GM12872 (cell line): Measurements from ENCODE around the gene CABP7.

ENCODE experiments used
- TF ChIP-seq, protein P1 (sequence below): IDR thresholded peaks from 3 replicates; pipeline ENCODE4 v1.5.1; 2011; ENCODE audit warnings: low read depth, mild to moderate bottlenecking, low read length, moderate library complexity; ENCODE audit not compliant: insufficient read depth

Gene CABP7

GRCh38 chr22:29726106-29726505 is 6.3 kb downstream of the CABP7 start:
- TF ChIP-seq, protein P1, sequence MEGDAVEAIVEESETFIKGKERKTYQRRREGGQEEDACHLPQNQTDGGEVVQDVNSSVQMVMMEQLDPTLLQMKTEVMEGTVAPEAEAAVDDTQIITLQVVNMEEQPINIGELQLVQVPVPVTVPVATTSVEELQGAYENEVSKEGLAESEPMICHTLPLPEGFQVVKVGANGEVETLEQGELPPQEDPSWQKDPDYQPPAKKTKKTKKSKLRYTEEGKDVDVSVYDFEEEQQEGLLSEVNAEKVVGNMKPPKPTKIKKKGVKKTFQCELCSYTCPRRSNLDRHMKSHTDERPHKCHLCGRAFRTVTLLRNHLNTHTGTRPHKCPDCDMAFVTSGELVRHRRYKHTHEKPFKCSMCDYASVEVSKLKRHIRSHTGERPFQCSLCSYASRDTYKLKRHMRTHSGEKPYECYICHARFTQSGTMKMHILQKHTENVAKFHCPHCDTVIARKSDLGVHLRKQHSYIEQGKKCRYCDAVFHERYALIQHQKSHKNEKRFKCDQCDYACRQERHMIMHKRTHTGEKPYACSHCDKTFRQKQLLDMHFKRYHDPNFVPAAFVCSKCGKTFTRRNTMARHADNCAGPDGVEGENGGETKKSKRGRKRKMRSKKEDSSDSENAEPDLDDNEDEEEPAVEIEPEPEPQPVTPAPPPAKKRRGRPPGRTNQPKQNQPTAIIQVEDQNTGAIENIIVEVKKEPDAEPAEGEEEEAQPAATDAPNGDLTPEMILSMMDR = no peak

GRCh38 chr22:29726512-29727130 is 6.8 kb downstream of the CABP7 start:
- TF ChIP-seq, protein P1 = no peak

GRCh38 chr22:29727131-29727523 is 7.3 kb downstream of the CABP7 start:
- TF ChIP-seq, protein P1 = peak; percentile 52

DNA sequence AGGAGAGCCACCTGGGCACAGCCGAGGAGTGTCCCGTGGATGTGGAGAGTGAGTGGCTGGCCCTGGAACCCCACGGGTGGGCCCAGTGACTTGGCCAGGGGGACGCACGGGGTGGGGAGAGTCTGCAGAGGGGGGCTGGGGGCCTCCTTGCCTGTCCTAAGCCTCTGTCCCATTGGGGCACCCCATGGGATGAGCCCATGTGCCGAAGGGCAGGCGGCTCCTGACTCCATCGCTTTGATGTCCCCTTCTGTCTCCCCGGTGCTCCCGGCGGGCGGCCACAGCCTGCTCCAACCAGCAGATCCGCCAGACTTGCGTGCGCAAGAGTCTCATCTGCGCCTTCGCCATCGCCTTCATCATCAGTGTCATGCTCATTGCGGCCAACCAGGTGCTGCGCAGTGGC is 9.4 kb downstream of the CABP7 start:
- TF ChIP-seq, protein P1 = no peak

GRCh38 chr22:29731058-29731850 is 11.5 kb downstream of the CABP7 start:
- TF ChIP-seq, protein P1 = no peak

- TF ChIP-seq, protein P1 = no peak
These were observed 13.1 kb downstream of the CABP7 start for GRCh38 chr22:29732883-29733282.

DNA sequence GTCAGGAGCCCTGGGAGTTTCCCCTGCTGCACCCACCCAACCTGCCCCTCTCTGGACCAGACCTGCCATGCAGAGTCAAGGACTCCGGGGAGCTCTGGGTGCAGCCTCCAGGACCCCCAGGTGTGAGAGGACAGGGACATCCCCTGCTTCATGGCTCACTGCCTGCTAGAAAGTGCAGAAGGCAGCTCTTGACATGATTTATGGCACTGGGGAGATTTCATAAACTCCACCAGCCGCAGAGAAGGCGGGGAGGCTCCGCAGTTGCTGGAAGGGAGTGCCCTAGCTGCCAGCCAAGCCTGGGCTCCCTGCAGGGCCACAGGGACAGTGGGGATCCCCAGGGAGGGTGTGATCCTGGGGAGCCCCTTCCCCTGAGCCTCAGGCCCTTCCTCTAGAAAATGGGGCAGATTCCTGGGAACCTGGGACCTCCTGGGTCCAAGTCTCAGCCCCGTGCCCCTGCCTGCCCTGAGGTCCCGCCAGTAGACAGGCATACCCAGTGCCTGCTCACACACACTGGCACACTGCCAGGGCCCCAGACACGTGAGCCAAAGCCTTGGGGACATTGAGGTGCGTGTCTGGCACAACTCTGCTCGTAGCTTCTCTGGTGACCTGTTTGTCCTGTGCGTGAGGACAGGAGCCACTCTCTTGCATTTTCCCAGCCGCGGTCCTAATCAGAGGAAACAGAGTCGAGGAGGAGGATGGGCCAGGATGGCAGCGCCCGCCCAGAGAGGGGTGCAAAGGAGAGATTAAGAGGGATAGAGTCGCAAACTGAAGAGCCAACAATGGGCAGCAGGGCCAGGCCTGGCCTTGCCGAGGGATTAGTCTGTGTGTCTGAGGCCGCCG is 13.8 kb downstream of the CABP7 start:
- TF ChIP-seq, protein P1 = no peak
